Neural progenitor cell (in vitro differentiated cells): Measurements from ENCODE around the gene ACACB. TPM values are rescaled to one million over a fixed set of nuclear protein-coding genes. Genes with fewer than 3 reads are reported as not detected.

Experiments used
- DNase-seq: peaks from one replicate; pipeline ENCODE4 v3.0.0-alpha.2; 2016; ENCODE audit warnings: low spot score
- H2AFZ ChIP-seq: fragments of 200-600 bp; sonication (generic); replicated peaks from 2 replicates; pipeline ENCODE4 v1.6.1; 2016; ENCODE audit warnings: antibody characterized with exemption
- H3F3A ChIP-seq: fragments of 200-600 bp; sonication (generic); 2 replicates; pipeline ENCODE4 v1.6.1; 2016; ENCODE audit warnings: antibody characterized with exemption, low read depth
- H3K27ac ChIP-seq: fragments of 200-600 bp; sonication (generic); 2 replicates; pipeline ENCODE4 v1.5.1; 2016; ENCODE audit warnings: mild to moderate bottlenecking
- H3K27me3 ChIP-seq: fragments of 200-600 bp; sonication (generic); 2 replicates; pipeline ENCODE4 v1.6.1; 2016; ENCODE audit warnings: mild to moderate bottlenecking, moderate library complexity
- H3K36me3 ChIP-seq: fragments of 200-600 bp; sonication (generic); 2 replicates; pipeline ENCODE4 v1.5.1; 2016
- H3K4me1 ChIP-seq: fragments of 200-600 bp; sonication (generic); 2 replicates; pipeline ENCODE4 v1.6.1; 2016; ENCODE audit warnings: mixed run types
- H3K4me2 ChIP-seq: fragments of 200-600 bp; sonication (generic); 2 replicates; pipeline ENCODE4 v1.6.1; 2016
- H3K4me3 ChIP-seq: fragments of 200-600 bp; sonication (generic); 2 replicates; pipeline ENCODE4 v1.5.1; 2016
- H3K79me2 ChIP-seq: fragments of 200-600 bp; sonication (generic); 2 replicates; pipeline ENCODE4 v1.6.1; 2016; ENCODE audit warnings: low read depth
- H3K9ac ChIP-seq: fragments of 200-600 bp; sonication (generic); 2 replicates; pipeline ENCODE4 v1.6.1; 2016
- H3K9me3 ChIP-seq: fragments of 200-600 bp; sonication (generic); 2 replicates; pipeline ENCODE4 v1.5.1; 2016; ENCODE audit warnings: low read depth
- H4K20me1 ChIP-seq: fragments of 200-600 bp; sonication (generic); 2 replicates; pipeline ENCODE4 v1.6.1; 2016; ENCODE audit warnings: low read depth
- H3K27ac Mint-ChIP-seq: 3 replicates; pipeline ENCODE4 v1.8.0; 2021; ENCODE audit warnings: mixed read lengths
- H3K27me3 Mint-ChIP-seq: 2 replicates; pipeline ENCODE4 v1.8.0; 2022; ENCODE audit warnings: low read depth, mild to moderate bottlenecking, inconsistent platforms, moderate library complexity, mixed read lengths; ENCODE audit not compliant: insufficient read depth
- H3K36me3 Mint-ChIP-seq: 3 replicates; pipeline ENCODE4 v1.8.0; 2021; ENCODE audit warnings: mixed read lengths
- H3K4me1 Mint-ChIP-seq: 3 replicates; pipeline ENCODE4 v1.8.0; 2021; ENCODE audit warnings: mixed read lengths
- H3K4me3 Mint-ChIP-seq: 3 replicates; pipeline ENCODE4 v1.8.0; 2021; ENCODE audit warnings: mild to moderate bottlenecking, moderate library complexity, mixed read lengths
- H3K9me3 Mint-ChIP-seq: 3 replicates; pipeline ENCODE4 v1.8.0; 2020; ENCODE audit warnings: mixed read lengths
- CTCF ChIP-seq: fragments of 200-600 bp; sonication (generic); IDR thresholded peaks from 2 replicates; pipeline ENCODE4 v1.5.1; 2017; ENCODE audit warnings: antibody characterized with exemption, mild to moderate bottlenecking
- EZH2 ChIP-seq: fragments of 200-600 bp; sonication (generic); IDR thresholded peaks from 2 replicates; pipeline ENCODE4 v1.6.1; 2017; ENCODE audit warnings: antibody characterized with exemption, mild to moderate bottlenecking, moderate library complexity
- EZH2phosphoT487 ChIP-seq: fragments of 200-600 bp; sonication (generic); IDR thresholded peaks from 2 replicates; pipeline ENCODE4 v1.6.1; 2017; ENCODE audit warnings: antibody characterized with exemption
- total RNA-seq: library from RNA; depleted of rRNA; stranded (reverse); fragments of >200 nt; gene quantifications from 2 replicates; pipeline ENCODE4 v1.2.3, GENCODE V29; 2015; ENCODE audit warnings: low replicate concordance

ACACB gene
- total RNA-seq, 1 donor from 2014 or later: 2.4 TPM

DNA sequence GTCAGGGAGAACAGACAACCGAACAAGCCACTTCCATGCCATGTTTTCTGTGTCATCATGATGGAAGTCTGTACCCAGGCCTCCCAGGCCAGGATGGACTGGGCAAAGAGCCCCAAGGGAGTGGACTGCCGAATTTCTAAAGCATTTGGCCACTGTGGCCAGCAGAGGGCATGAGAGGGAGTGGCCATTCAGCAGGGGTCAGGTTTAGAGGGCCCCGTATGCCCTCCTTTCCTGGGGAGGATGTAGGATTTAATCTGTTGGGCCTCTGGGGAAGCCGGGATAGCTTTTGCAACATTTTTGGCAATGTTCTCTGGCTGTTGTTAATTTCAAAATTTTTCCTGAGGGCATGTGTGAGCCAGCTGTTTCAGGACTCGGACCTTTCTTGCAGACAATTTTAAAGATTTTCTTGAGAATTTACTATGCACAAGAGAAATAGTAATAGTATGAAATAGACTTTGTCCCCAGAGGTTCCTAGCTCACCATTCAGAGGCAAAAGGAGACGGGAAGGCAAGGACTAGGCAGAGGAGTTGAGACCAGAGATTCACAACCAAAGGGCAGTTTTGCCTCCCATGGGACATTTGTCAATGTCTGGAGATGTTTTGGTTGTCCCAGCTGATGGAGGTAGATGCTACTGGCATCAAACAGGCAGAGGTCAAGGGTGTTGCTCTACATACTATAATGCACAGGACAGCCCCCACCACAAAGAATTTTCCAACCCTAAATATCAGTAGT is 18.0 kb downstream of the ACACB start:
- Histone ChIP-seq H3K9me3 (no peaks in the 10 kb centered on the region), H3K4me2 (no peak overlapping the region), H3K4me1 (peaks cover 6% of the 10 kb centered on the region), H3K36me3 (no peaks in the 10 kb centered on the region), H3F3A (no peaks in the 10 kb centered on the region), H2AFZ (no peak overlapping the region), H3K27ac (no peak overlapping the region), H4K20me1 (no peaks in the 10 kb centered on the region), H3K4me3 (no peak overlapping the region), H3K79me2 (no peaks in the 10 kb centered on the region), H3K27me3 (no peaks in the 10 kb centered on the region), H3K9ac (no peak overlapping the region)
- peak; percentile 63 for DNase-seq
- peaks cover 5% of the 10 kb centered on the region for H3K27me3 Mint-ChIP-seq
- TF ChIP-seq CTCF (peak; percentile 72), EZH2phosphoT487 (no peak)
- no peak overlapping the region for H3K4me3 Mint-ChIP-seq
- H3K36me3 Mint-ChIP-seq: no peaks in the 10 kb centered on the region
- H3K9me3 Mint-ChIP-seq: peaks cover 18% of the 10 kb centered on the region
- peaks cover 3% of the 10 kb centered on the region for H3K4me1 Mint-ChIP-seq
- H3K27ac Mint-ChIP-seq: no peak overlapping the region

DNA sequence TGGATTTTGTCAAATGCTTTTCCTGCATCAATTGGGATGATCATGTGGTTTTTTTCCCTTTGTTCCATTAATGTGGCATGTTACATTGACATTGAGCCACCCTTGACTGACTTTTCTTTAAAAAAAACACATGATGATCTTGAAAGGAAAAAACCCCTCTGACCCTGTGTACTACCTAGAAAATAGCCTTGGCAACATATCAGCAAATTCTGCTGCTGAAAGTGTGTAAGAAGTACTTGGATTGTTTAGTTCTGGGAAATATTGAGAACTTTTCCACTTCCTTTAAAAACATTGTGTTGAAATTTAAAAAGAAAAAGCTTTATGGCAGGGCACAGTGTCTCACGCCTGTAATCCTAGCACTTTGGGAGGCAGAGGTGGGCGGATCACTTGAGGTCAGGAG is 20.7 kb downstream of the ACACB start:
- Mint-ChIP-seq H3K4me3 (no peak overlapping the region), H3K36me3 (peaks cover 3% of the 10 kb centered on the region)

GRCh38 chr12:109139360-109139759 is 23.0 kb downstream of the ACACB start:
- DNase-seq: no peak
- H4K20me1 ChIP-seq: no peaks in the 10 kb centered on the region
- no peak overlapping the region for H3K9ac ChIP-seq
- TF ChIP-seq EZH2phosphoT487: no peak
- no peaks in the 10 kb centered on the region for H3F3A ChIP-seq
- H3K27ac ChIP-seq: no peak overlapping the region
- H2AFZ ChIP-seq: no peak overlapping the region
- peaks cover 18% of the 10 kb centered on the region for H3K9me3 Mint-ChIP-seq
- H3K79me2 ChIP-seq: no peaks in the 10 kb centered on the region
- H3K27me3 Mint-ChIP-seq: no peaks in the 10 kb centered on the region
- H3K4me3 Mint-ChIP-seq: no peak overlapping the region
- no peaks in the 10 kb centered on the region for H3K27me3 ChIP-seq
- no peak overlapping the region for H3K27ac Mint-ChIP-seq
- no peak overlapping the region for H3K4me2 ChIP-seq
- H3K9me3 ChIP-seq: no peaks in the 10 kb centered on the region
- H3K4me1 ChIP-seq: no peaks in the 10 kb centered on the region
- H3K4me3 ChIP-seq: no peak overlapping the region
- no peaks in the 10 kb centered on the region for H3K36me3 ChIP-seq
- peaks cover 3% of the 10 kb centered on the region for H3K36me3 Mint-ChIP-seq
- H3K4me1 Mint-ChIP-seq: peaks cover 4% of the 10 kb centered on the region

More for the DNA sequence above, 20.7 kb downstream of the ACACB start:
- H2AFZ ChIP-seq: no peak overlapping the region
- DNase-seq: no peak
- no peaks in the 10 kb centered on the region for H3K27me3 ChIP-seq
- Mint-ChIP-seq H3K27me3 (peaks cover 3% of the 10 kb centered on the region), H3K4me1 (peaks cover 4% of the 10 kb centered on the region), H3K9me3 (peaks cover 18% of the 10 kb centered on the region), H3K27ac (no peak overlapping the region)
- H3K36me3 ChIP-seq: no peaks in the 10 kb centered on the region
- no peaks in the 10 kb centered on the region for H3K9me3 ChIP-seq
- no peak overlapping the region for H3K4me3 ChIP-seq
- no peaks in the 10 kb centered on the region for H3K4me1 ChIP-seq
- no peak overlapping the region for H3K9ac ChIP-seq
- no peak overlapping the region for H3K4me2 ChIP-seq
- H3F3A ChIP-seq: no peaks in the 10 kb centered on the region
- H4K20me1 ChIP-seq: no peaks in the 10 kb centered on the region
- TF ChIP-seq EZH2phosphoT487 (no peak), CTCF (no peak)
- H3K27ac ChIP-seq: no peak overlapping the region
- no peaks in the 10 kb centered on the region for H3K79me2 ChIP-seq

- Histone ChIP-seq H3K9me3 (no peaks in the 10 kb centered on the region), H3K9ac (no peak overlapping the region), H3K27ac (no peak overlapping the region), H3K79me2 (no peaks in the 10 kb centered on the region), H3K4me2 (no peak overlapping the region), H3K36me3 (no peaks in the 10 kb centered on the region), H3F3A (no peaks in the 10 kb centered on the region), H3K27me3 (no peaks in the 10 kb centered on the region), H3K4me3 (no peak overlapping the region), H2AFZ (no peak overlapping the region), H3K4me1 (no peaks in the 10 kb centered on the region), H4K20me1 (no peaks in the 10 kb centered on the region)
- H3K27ac Mint-ChIP-seq: no peak overlapping the region
- peaks cover 3% of the 10 kb centered on the region for H3K36me3 Mint-ChIP-seq
- H3K27me3 Mint-ChIP-seq: no peaks in the 10 kb centered on the region
- TF ChIP-seq EZH2 (no peak), CTCF (no peak), EZH2phosphoT487 (no peak)
- peaks cover 17% of the 10 kb centered on the region for H3K9me3 Mint-ChIP-seq
- no peak overlapping the region for H3K4me3 Mint-ChIP-seq
- H3K4me1 Mint-ChIP-seq: peaks cover 4% of the 10 kb centered on the region
- DNase-seq: no peak
Measured at GRCh38 chr12:109139791-109140190, 23.4 kb downstream of the ACACB start.
